ENCODE results near the gene DYNC1LI2.

DYNC1LI2 gene

GRCh38 chr16:66717112-66717675 is 34.2 kb downstream of the DYNC1LI2 start:
- no peak for TF ChIP-seq ZNF274 (IDR thresholded peaks at IDR 0.05; ENCODE audit: low read depth, low read length)
- H3K4me3 ChIP-seq (ENCODE audit: low read length) = no peak overlapping the region

GRCh38 chr16:66714654-66715307 is 36.6 kb downstream of the DYNC1LI2 start:
- H3K4me3 ChIP-seq (ENCODE audit: low read length) = no peak overlapping the region
- TF ChIP-seq ZNF274 (IDR thresholded peaks at IDR 0.05; ENCODE audit: low read depth, low read length) = no peak

- H3K4me3 ChIP-seq (ENCODE audit: low read length) = no peak overlapping the region
- no peak for TF ChIP-seq ZNF274 (IDR thresholded peaks at IDR 0.05; ENCODE audit: low read depth, low read length)
These were observed 37.3 kb downstream of the DYNC1LI2 start for GRCh38 chr16:66714062-66714461.

- H3K4me3 ChIP-seq (ENCODE audit: low read length) = no peak overlapping the region
- no peak for TF ChIP-seq ZNF274 (IDR thresholded peaks at IDR 0.05; ENCODE audit: low read depth, low read length)
These were observed 38.3 kb downstream of the DYNC1LI2 start for GRCh38 chr16:66713076-66713475.

- no peak for TF ChIP-seq ZNF274 (IDR thresholded peaks at IDR 0.05; ENCODE audit: low read depth, low read length)
- no peak overlapping the region for H3K4me3 ChIP-seq (ENCODE audit: low read length)
These were observed 38.9 kb downstream of the DYNC1LI2 start for GRCh38 chr16:66712512-66712911.

- H3K4me3 ChIP-seq (ENCODE audit: low read length) = no peak overlapping the region
- TF ChIP-seq ZNF274 (IDR thresholded peaks at IDR 0.05; ENCODE audit: low read depth, low read length) = no peak
These were observed 39.8 kb downstream of the DYNC1LI2 start for GRCh38 chr16:66711581-66711980.

- no peak for TF ChIP-seq ZNF274 (IDR thresholded peaks at IDR 0.05; ENCODE audit: low read depth, low read length)
These were observed 44.9 kb downstream of the DYNC1LI2 start for GRCh38 chr16:66706506-66706880.

GRCh38 chr16:66705790-66706505 is 45.5 kb downstream of the DYNC1LI2 start:
- no peak overlapping the region for H3K4me3 ChIP-seq (ENCODE audit: low read length)
- TF ChIP-seq ZNF274 (IDR thresholded peaks at IDR 0.05; ENCODE audit: low read depth, low read length) = no peak

More at GRCh38 chr16:66706506-66706880, 44.9 kb downstream of the DYNC1LI2 start:
- no peak overlapping the region for H3K4me3 ChIP-seq (ENCODE audit: low read length)

- no peak overlapping the region for H3K4me3 ChIP-seq (ENCODE audit: low read length)
- no peak for TF ChIP-seq ZNF274 (IDR thresholded peaks at IDR 0.05; ENCODE audit: low read depth, low read length)
These were observed 47.8 kb downstream of the DYNC1LI2 start for GRCh38 chr16:66703406-66704215.

- H3K4me3 ChIP-seq (ENCODE audit: low read length) = no peak overlapping the region
- no peak for TF ChIP-seq ZNF274 (IDR thresholded peaks at IDR 0.05; ENCODE audit: low read depth, low read length)
These were observed 49.9 kb downstream of the DYNC1LI2 start for GRCh38 chr16:66701516-66701915.

- TF ChIP-seq ZNF274 (IDR thresholded peaks at IDR 0.05; ENCODE audit: low read depth, low read length) = no peak
- no peak overlapping the region for H3K4me3 ChIP-seq (ENCODE audit: low read length)
These were observed 50.4 kb downstream of the DYNC1LI2 start for GRCh38 chr16:66701026-66701425.

- H3K4me3 ChIP-seq (ENCODE audit: low read length) = no peak overlapping the region
- TF ChIP-seq ZNF274 (IDR thresholded peaks at IDR 0.05; ENCODE audit: low read depth, low read length) = no peak
These were observed 51.5 kb downstream of the DYNC1LI2 start for GRCh38 chr16:66699898-66700297.

GRCh38 chr16:66698046-66698445 is 53.4 kb downstream of the DYNC1LI2 start:
- H3K4me3 ChIP-seq (ENCODE audit: low read length) = no peak overlapping the region
- TF ChIP-seq ZNF274 (IDR thresholded peaks at IDR 0.05; ENCODE audit: low read depth, low read length) = no peak
